ENCODE data around the gene SCNN1B.

Gene SCNN1B

DNA sequence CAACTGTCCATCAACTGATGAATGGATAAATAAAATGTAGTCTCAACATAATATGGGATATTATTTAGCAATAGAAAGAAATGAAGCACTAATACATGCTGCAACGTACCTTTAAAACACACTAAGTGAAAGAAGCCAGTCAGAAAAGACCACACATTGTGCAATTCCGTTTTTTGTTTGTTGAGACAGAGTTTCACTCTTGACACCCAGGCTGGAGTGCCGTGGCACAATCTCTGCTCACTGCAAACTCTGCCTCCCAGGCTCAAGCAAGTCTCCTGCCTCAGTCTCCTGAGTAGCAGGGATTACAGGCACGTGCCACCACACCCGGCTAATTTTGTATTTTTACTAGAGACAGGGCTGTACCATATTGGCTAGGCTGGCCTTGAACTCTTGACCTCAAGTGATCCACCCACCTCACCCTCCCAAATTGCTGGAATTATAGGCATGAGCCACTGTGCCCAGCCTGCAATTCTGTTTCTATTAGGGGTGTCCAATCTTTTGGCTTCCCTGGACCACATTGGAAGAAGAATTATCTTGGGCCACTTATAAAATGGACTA, 40.1 kb downstream of the SCNN1B start:
- Histone ChIP-seq H3K9ac (no peak overlapping the region), H3K4me1 (no peaks in the 10 kb centered on the region), H3K27me3 (ENCODE audit: control insufficient read depth, insufficient read depth, low read length) (no peaks in the 10 kb centered on the region), H3K27ac (no peak overlapping the region), H3K79me2 (no peaks in the 10 kb centered on the region), H3K4me2 (ENCODE audit: low read length) (no peak overlapping the region), H3K36me3 (ENCODE audit: control insufficient read depth, insufficient read depth, low read length) (no peaks in the 10 kb centered on the region), H3K4me3 (ENCODE audit: low read depth, low read length) (no peak overlapping the region), H2AFZ (no peak overlapping the region), H3K9me3 (ENCODE audit: control insufficient read depth, low read length) (no peaks in the 10 kb centered on the region)
- TF ChIP-seq, protein P1, sequence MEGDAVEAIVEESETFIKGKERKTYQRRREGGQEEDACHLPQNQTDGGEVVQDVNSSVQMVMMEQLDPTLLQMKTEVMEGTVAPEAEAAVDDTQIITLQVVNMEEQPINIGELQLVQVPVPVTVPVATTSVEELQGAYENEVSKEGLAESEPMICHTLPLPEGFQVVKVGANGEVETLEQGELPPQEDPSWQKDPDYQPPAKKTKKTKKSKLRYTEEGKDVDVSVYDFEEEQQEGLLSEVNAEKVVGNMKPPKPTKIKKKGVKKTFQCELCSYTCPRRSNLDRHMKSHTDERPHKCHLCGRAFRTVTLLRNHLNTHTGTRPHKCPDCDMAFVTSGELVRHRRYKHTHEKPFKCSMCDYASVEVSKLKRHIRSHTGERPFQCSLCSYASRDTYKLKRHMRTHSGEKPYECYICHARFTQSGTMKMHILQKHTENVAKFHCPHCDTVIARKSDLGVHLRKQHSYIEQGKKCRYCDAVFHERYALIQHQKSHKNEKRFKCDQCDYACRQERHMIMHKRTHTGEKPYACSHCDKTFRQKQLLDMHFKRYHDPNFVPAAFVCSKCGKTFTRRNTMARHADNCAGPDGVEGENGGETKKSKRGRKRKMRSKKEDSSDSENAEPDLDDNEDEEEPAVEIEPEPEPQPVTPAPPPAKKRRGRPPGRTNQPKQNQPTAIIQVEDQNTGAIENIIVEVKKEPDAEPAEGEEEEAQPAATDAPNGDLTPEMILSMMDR (IDR thresholded peaks at IDR 0.05), result no peak

DNA sequence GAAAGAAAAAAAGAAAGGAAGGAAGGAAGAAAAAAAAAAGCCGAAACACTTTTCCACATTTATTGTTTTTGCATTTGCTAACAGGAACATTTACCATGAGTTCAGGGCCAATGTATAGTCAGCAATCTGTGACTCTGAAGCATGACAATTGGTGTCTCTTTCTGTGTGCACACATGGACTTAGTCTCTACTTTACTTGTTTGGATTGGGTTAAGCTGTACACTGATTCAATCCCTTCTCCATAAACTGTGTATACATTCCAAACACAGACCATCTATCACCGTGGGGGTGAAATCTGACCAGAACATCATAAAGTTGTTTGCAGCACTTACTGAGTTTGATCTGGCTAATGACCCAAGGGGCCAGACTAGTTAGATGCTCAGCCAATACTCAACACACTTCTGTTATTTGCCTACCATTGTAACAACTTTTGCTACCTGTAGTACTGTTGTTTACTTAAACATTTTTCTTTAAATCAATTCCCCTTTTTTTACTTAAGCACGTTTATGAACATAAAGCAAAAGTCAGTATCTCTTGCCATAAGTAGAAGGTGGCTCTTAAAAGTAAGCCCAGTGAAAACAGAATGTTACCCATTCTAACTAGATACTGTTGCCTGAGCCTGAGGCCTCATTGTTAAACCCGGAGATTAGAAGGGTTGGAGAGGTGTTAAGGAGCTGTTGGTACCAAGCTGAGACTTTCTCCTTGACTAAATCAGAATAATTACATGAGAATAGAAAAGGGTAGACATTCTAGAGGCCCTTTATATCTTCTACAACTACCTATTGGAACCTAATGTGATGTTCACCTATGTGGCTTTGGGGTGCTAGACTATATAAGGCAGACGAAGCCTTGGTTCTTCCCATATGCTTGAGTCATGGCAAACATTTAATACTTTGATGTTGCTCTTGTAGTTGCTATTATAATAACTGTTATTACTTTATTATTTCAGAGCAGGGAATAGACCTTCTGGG, 41.8 kb downstream of the SCNN1B start:
- H3K4me3 ChIP-seq (ENCODE audit: low read depth, low read length), result no peak overlapping the region
- no peaks in the 10 kb centered on the region for H3K4me1 ChIP-seq
- H3K9me3 ChIP-seq (ENCODE audit: control insufficient read depth, low read length), result no peaks in the 10 kb centered on the region
- TF ChIP-seq, protein P1 (IDR thresholded peaks at IDR 0.05), result no peak
- H3K9ac ChIP-seq, result no peak overlapping the region
- no peak overlapping the region for H3K27ac ChIP-seq
- no peaks in the 10 kb centered on the region for H3K27me3 ChIP-seq (ENCODE audit: control insufficient read depth, insufficient read depth, low read length)
- no peaks in the 10 kb centered on the region for H3K36me3 ChIP-seq (ENCODE audit: control insufficient read depth, insufficient read depth, low read length)
- H2AFZ ChIP-seq, result no peak overlapping the region
- H3K79me2 ChIP-seq, result no peaks in the 10 kb centered on the region
- no peak overlapping the region for H3K4me2 ChIP-seq (ENCODE audit: low read length)

DNA sequence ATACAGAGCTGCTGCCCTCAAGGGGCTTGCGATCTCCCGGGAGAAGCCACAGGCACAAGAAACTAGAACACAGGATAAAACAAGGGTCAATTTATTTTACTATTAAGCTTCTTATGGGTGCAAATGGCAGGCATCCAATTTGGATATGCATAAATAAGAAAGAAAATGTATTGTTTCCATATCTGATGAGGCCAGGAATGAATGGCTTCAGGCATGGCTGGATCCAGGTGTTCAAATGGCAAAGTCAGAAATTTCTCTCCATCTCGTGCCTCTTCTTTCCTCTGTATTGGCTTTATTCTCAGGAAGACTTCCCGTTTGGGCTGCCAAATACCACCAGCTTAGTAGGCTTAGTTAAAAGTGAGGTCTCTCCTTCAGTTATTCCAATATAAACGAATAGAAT, 43.1 kb downstream of the SCNN1B start:
- Histone ChIP-seq H3K4me1 (no peaks in the 10 kb centered on the region), H3K4me2 (ENCODE audit: low read length) (no peak overlapping the region), H2AFZ (no peak overlapping the region), H3K4me3 (ENCODE audit: low read depth, low read length) (no peak overlapping the region), H3K9ac (no peak overlapping the region), H3K27ac (no peak overlapping the region), H3K27me3 (ENCODE audit: control insufficient read depth, insufficient read depth, low read length) (no peaks in the 10 kb centered on the region), H3K79me2 (no peaks in the 10 kb centered on the region), H3K9me3 (ENCODE audit: control insufficient read depth, low read length) (no peaks in the 10 kb centered on the region), H3K36me3 (ENCODE audit: control insufficient read depth, insufficient read depth, low read length) (no peaks in the 10 kb centered on the region)
- TF ChIP-seq, protein P1 (IDR thresholded peaks at IDR 0.05), result no peak

DNA sequence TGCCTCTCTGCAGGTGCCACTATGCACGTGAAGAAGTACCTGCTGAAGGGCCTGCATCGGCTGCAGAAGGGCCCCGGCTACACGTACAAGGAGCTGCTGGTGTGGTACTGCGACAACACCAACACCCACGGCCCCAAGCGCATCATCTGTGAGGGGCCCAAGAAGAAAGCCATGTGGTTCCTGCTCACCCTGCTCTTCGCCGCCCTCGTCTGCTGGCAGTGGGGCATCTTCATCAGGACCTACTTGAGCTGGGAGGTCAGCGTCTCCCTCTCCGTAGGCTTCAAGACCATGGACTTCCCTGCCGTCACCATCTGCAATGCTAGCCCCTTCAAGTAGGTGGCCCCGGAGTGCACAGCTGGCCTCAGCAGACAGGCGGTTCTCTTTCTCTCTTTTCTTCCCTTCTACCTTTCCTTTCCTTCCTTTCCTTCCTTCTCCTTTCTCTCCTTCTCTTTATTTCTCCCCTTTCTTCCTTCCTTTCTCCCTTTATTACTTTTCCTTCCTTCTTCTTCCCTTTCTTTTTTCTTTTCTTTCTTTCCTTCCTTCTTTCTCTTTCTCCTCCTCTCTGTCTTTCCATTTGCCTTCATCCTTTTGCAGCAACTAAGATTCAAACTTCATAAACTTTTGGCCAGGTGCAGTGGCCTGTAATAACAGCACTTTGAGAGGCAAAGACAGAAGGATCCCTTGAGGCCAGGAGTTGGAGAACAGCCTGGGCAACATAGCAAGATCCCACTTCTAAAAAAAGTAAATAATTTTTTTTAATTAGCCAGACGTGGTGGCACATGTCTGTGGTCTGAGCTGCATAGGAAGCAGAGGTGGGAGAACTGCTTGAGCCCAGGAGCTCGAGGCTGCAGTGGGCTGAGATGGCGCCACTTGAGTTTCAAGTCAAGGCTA, 46.7 kb downstream of the SCNN1B start:
- TF ChIP-seq, protein P1 (IDR thresholded peaks at IDR 0.05), result no peak
- Histone ChIP-seq H2AFZ (no peak overlapping the region), H3K4me3 (ENCODE audit: low read depth, low read length) (no peak overlapping the region), H3K4me1 (no peaks in the 10 kb centered on the region), H3K36me3 (ENCODE audit: control insufficient read depth, insufficient read depth, low read length) (no peaks in the 10 kb centered on the region), H3K27me3 (ENCODE audit: control insufficient read depth, insufficient read depth, low read length) (no peaks in the 10 kb centered on the region), H3K9me3 (ENCODE audit: control insufficient read depth, low read length) (no peaks in the 10 kb centered on the region), H3K4me2 (ENCODE audit: low read length) (no peak overlapping the region), H3K9ac (no peak overlapping the region), H3K27ac (no peak overlapping the region), H3K79me2 (no peaks in the 10 kb centered on the region)
